ENCODE measurements around the gene TANC1.

Gene TANC1

DNA sequence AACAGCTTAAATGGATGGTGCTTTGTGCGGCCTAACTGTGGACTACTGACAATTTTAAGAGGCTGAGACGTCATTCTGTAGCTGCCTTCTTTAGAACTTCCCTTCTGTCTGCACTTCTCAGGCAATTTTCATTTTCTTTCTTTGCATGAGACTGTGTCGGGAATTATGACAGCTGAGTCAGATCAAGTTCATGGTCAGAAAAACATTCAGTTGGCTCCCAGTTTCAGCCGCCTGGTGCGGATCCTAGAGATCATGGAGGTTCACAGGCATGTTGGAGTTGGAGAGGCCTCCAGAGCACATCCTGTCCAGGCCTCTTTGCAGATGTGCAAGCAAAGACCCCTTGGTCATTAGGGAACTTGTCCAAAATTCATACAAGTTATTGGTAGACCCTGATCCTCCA lies 135.0 kb downstream of the TANC1 start:
- Mint-ChIP-seq H3K9me3 (ENCODE audit: low read depth) (no peaks in the 10 kb centered on the region), H3K36me3 (no peaks in the 10 kb centered on the region), H3K27ac (no peak overlapping the region)

DNA sequence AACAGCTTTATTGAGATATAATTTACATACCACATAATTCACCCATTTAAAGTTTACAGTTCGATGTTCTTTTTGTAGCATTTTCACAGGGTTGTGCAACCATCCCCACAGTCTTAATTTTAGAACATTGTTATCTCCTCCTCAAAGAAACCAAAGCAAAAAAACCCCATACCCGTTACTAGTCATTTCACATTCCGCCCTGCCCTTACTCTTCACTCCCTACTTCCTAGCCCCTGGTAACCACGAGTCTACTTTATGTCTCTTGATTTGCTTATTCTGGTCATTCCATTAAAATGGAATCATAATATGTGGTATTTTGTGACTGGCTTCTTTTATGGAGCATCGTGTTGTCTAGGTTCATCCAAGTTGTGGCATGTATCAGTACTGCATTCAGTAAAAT lies 137.7 kb downstream of the TANC1 start:
- no peak overlapping the region for H3K27ac Mint-ChIP-seq

More for the DNA sequence above, 135.0 kb downstream of the TANC1 start:
- Mint-ChIP-seq H3K27me3 (no peaks in the 10 kb centered on the region), H3K4me3 (no peak overlapping the region), H3K4me1 (ENCODE audit: low read depth) (no peaks in the 10 kb centered on the region)

DNA sequence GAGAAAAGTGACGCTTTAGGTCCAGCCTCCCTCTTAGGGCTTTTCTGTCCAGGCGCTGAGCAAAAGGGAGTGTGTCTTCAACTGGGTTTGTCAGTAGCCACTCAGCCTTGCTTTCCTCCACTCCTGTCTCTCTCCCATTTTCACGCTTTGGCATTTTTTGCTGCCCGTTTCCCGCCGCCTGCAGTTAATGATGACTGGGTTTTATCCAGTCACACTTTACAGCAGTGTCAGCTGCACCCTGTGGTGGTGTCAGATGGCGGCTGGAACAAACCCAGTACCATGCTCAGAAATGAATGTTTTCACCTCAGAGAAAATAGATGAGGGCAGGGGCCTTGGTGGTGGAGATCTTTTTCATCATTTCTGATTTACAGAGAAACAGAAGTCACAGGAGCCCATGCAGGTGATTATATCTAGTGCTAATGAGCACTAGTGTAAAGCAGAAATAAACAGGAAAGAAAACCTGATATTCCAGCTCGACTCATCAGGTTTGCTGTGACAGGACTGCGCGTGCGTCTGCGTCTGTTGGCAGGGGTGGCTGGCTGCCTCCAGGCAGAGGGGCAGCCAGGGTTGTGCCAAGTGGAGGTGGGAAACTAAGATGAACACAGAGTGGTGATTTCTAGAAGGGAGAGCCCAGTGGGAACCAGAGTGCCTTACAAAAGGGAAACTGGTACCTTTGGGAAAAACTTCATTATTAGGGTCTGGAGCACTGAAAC lies 139.9 kb downstream of the TANC1 start:
- Mint-ChIP-seq H3K36me3 (no peaks in the 10 kb centered on the region), H3K27me3 (no peaks in the 10 kb centered on the region), H3K27ac (no peak overlapping the region), H3K4me3 (no peak overlapping the region), H3K4me1 (ENCODE audit: low read depth) (no peaks in the 10 kb centered on the region), H3K9me3 (ENCODE audit: low read depth) (no peaks in the 10 kb centered on the region)

More for the DNA sequence above, 137.7 kb downstream of the TANC1 start:
- Mint-ChIP-seq H3K36me3 (no peaks in the 10 kb centered on the region), H3K4me1 (ENCODE audit: low read depth) (no peaks in the 10 kb centered on the region), H3K27me3 (no peaks in the 10 kb centered on the region), H3K9me3 (ENCODE audit: low read depth) (no peaks in the 10 kb centered on the region), H3K4me3 (no peak overlapping the region)

GRCh38 chr2:159109517-159109916 lies 141.1 kb downstream of the TANC1 start:
- Mint-ChIP-seq H3K27ac (no peak overlapping the region), H3K9me3 (ENCODE audit: low read depth) (no peaks in the 10 kb centered on the region), H3K4me1 (ENCODE audit: low read depth) (no peaks in the 10 kb centered on the region), H3K4me3 (no peak overlapping the region), H3K27me3 (no peaks in the 10 kb centered on the region), H3K36me3 (no peaks in the 10 kb centered on the region)

DNA sequence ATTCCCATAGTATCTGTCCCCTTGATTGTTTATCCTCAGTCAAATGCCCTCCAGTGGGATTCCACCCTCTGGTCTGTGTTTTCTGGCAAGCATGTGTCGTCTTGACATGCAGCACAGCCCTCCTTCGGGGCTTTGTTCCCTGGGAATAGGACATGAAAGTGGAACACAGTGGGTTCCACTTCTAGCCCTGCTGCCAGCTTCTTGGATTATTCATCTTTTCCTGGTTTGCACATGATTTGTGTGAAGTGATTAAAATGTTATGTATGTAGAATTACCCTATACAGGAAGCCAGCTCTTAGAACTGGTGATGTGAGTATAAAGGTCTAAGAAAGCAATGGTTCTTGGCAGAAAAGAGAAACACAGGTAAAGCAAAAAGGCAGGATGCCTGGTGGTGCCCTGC lies 142.3 kb downstream of the TANC1 start:
- H3K4me3 Mint-ChIP-seq = no peak overlapping the region
- H3K4me1 Mint-ChIP-seq (ENCODE audit: low read depth) = no peaks in the 10 kb centered on the region
- H3K36me3 Mint-ChIP-seq = no peaks in the 10 kb centered on the region
- H3K27ac Mint-ChIP-seq = no peak overlapping the region
- no peaks in the 10 kb centered on the region for H3K9me3 Mint-ChIP-seq (ENCODE audit: low read depth)
- H3K27me3 Mint-ChIP-seq = no peaks in the 10 kb centered on the region

DNA sequence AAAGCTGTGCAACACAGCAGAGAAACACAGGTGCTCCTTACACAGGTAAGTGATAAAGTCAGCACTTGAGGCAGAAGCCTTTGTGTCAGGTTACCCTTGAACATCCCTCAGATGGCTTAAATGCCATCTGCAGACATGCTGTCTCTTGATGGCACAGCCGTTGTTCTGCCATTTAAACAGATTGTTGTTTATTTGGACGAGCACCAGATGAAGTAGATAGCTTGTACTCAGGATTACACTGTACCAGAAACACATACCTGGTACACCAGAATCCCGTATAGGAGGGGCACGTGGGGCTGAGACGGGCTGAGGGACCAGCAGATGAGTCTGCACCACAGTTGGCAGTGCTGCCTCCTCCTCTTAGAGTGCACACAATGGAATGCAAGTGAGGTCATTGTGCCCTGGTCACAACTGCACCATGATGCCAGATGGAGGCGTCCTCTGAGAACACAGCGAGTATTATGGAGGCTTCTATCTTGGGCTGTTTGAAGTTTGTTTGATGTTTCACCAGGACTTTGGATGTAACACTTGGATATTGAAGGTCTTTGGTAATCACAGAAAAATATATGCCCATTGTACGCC lies 143.0 kb downstream of the TANC1 start:
- Mint-ChIP-seq H3K27ac (no peak overlapping the region), H3K36me3 (no peaks in the 10 kb centered on the region), H3K4me3 (no peak overlapping the region), H3K4me1 (ENCODE audit: low read depth) (no peaks in the 10 kb centered on the region), H3K9me3 (ENCODE audit: low read depth) (no peaks in the 10 kb centered on the region), H3K27me3 (no peaks in the 10 kb centered on the region)

- no peak overlapping the region for H3K27ac Mint-ChIP-seq
- H3K27me3 Mint-ChIP-seq = no peaks in the 10 kb centered on the region
- no peak overlapping the region for H3K4me3 Mint-ChIP-seq
- peaks cover 2% of the 10 kb centered on the region for H3K4me1 Mint-ChIP-seq (ENCODE audit: low read depth)
- H3K36me3 Mint-ChIP-seq = no peaks in the 10 kb centered on the region
- H3K9me3 Mint-ChIP-seq (ENCODE audit: low read depth) = no peaks in the 10 kb centered on the region
These were observed 146.4 kb downstream of the TANC1 start for GRCh38 chr2:159114835-159115234.

DNA sequence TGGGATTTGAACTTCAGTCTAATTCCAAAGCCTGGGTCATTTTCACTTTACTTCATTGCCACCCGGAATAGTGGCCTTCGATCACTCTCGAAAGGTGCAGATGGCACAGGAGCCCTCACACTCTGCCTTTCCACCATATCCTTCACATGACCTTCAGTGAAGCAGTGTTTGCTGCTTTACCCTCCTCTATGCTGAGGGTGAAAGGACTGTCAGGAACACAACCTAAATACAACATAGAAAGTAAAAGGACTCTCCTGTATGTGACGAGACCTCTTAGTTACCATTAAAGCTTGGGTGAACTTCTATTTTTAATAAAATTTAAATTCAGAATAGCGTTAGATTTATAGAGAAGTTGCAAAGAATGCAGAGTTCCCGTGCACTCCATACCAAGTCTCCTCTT lies 148.5 kb downstream of the TANC1 start:
- Mint-ChIP-seq H3K4me3 (no peak overlapping the region), H3K36me3 (no peaks in the 10 kb centered on the region), H3K9me3 (ENCODE audit: low read depth) (no peaks in the 10 kb centered on the region), H3K27me3 (no peaks in the 10 kb centered on the region), H3K27ac (no peak overlapping the region), H3K4me1 (ENCODE audit: low read depth) (peaks cover 2% of the 10 kb centered on the region)

GRCh38 chr2:159117658-159118057 lies 149.2 kb downstream of the TANC1 start:
- H3K9me3 Mint-ChIP-seq (ENCODE audit: low read depth) = no peaks in the 10 kb centered on the region
- no peaks in the 10 kb centered on the region for H3K27me3 Mint-ChIP-seq
- no peaks in the 10 kb centered on the region for H3K36me3 Mint-ChIP-seq
- no peak overlapping the region for H3K4me3 Mint-ChIP-seq
- H3K4me1 Mint-ChIP-seq (ENCODE audit: low read depth) = peaks cover 2% of the 10 kb centered on the region
- H3K27ac Mint-ChIP-seq = no peak overlapping the region

DNA sequence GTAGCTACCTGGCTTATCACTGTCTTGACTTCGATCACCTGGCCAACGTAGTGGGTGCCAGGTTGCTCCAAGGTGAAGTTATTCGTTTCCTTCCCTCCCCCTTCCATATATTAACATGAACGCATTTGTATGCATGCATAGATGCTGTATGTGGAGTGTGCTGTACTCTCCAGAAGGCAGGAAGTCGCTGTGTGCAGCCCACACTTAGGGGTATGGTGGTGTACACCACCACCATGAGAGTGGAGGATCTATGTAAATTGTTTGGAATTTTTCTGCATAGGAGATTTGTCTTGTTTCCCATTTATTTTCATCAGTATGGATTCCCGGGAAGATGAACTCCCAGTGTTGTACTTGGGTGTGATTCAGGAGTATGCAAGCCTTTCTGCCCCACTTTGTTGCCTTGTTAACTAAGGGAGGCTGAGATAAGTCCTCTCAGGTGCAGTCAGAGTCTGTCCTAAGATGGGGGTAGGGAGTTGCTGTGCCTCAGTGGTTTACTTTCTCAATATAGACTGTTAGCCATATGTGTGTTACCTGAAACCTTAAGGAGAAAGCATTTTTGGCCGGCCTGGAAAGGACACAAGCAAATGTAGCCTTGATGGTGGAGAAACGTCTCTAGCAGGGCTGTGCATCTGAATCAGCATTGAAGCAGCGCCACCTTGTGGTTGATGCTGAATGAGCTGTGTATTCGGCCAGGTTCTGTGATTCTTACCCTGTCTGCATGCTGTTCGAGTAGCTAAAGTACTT lies 149.8 kb downstream of the TANC1 start:
- Mint-ChIP-seq H3K27me3 (no peaks in the 10 kb centered on the region), H3K36me3 (no peaks in the 10 kb centered on the region), H3K27ac (no peak overlapping the region), H3K9me3 (ENCODE audit: low read depth) (no peaks in the 10 kb centered on the region), H3K4me1 (ENCODE audit: low read depth) (peaks cover 2% of the 10 kb centered on the region), H3K4me3 (no peak overlapping the region)

GRCh38 chr2:159118859-159119500 lies 150.5 kb downstream of the TANC1 start:
- Mint-ChIP-seq H3K27ac (no peak overlapping the region), H3K36me3 (no peaks in the 10 kb centered on the region), H3K4me3 (no peak overlapping the region), H3K9me3 (ENCODE audit: low read depth) (no peaks in the 10 kb centered on the region), H3K27me3 (no peaks in the 10 kb centered on the region), H3K4me1 (ENCODE audit: low read depth) (peaks cover 6% of the 10 kb centered on the region)

- no peaks in the 10 kb centered on the region for H3K36me3 Mint-ChIP-seq
These were observed 151.3 kb downstream of the TANC1 start for GRCh38 chr2:159119652-159120257.

DNA sequence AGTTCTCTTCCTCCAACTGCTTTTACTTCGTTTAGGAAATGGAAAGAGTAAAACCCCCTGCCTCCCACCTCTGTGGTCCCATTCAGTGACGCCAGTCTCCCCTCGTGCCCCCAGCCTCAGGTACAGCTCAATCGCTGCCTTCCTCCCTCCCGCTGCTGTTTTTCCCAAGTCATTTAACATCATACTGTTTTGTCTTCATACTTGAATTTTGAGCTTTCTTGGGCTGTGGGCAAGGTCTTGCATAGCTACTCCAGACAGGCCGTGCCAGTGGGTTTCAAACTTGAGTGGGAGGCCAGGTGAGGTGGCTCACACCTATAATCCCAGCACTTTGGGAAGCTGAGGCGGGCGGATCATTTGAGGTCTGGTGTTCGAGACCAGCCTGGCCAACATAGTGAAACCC lies 155.3 kb downstream of the TANC1 start:
- Mint-ChIP-seq H3K4me1 (ENCODE audit: low read depth) (peaks cover 21% of the 10 kb centered on the region), H3K27me3 (no peaks in the 10 kb centered on the region), H3K27ac (peak overlapping the region; percentile 88), H3K9me3 (ENCODE audit: low read depth) (no peaks in the 10 kb centered on the region), H3K36me3 (no peaks in the 10 kb centered on the region), H3K4me3 (no peak overlapping the region)

More at GRCh38 chr2:159119652-159120257, 151.3 kb downstream of the TANC1 start:
- H3K9me3 Mint-ChIP-seq (ENCODE audit: low read depth) = no peaks in the 10 kb centered on the region
- no peaks in the 10 kb centered on the region for H3K27me3 Mint-ChIP-seq
- no peak overlapping the region for H3K4me3 Mint-ChIP-seq
- H3K4me1 Mint-ChIP-seq (ENCODE audit: low read depth) = peaks cover 14% of the 10 kb centered on the region
- no peak overlapping the region for H3K27ac Mint-ChIP-seq

DNA sequence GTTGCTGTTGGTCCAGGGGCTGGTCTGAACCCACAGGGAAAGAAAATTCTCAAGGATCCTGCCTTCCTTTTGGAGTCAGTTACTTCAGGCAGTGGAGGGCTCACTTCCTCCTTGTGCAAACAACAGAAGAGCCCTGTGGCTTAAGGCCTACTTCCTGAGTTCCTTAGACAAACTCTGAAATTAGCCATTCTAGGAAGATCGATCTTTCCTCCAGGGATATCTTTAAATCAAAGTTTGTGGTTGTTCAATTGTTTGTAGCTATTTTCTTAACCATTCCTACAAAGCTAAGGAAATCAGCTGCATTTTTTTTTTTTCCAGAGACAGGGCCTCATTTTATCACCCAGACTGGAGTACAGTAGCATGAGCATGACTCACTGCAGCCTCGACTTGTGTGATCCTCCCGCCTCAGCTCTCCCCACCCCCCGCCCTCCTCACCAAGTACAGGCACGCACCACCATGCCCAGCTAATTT lies 156.0 kb downstream of the TANC1 start:
- Mint-ChIP-seq H3K27me3 (no peaks in the 10 kb centered on the region), H3K4me3 (no peak overlapping the region), H3K9me3 (ENCODE audit: low read depth) (no peaks in the 10 kb centered on the region), H3K36me3 (no peaks in the 10 kb centered on the region), H3K4me1 (ENCODE audit: low read depth) (peaks cover 21% of the 10 kb centered on the region), H3K27ac (peak overlapping the region; percentile 88)
